GM12865 (cell line): ENCODE data around the gene TMEM130.

Source experiments
- DNase-seq: peaks from one replicate; pipeline ENCODE4 v3.0.0; 2010; ENCODE audit warnings: low read depth
- H3K4me3 ChIP-seq: 2 replicates; pipeline ENCODE4 v1.5.1; 2011; ENCODE audit warnings: mild to moderate bottlenecking, low read depth, low read length, control low read depth
- CTCF ChIP-seq: IDR thresholded peaks from 2 replicates; pipeline ENCODE4 v1.5.1; 2011; ENCODE audit warnings: low read length, control low read depth, low read depth, inconsistent platforms; ENCODE audit not compliant: insufficient read depth; ENCODE audit errors: missing control alignments

The TMEM130 gene

GRCh38 chr7:98909487-98909886, 39.7 kb upstream of the TMEM130 start:
- TF ChIP-seq CTCF = no peak
- DNase-seq = no peak
- no peak overlapping the region for H3K4me3 ChIP-seq

- TF ChIP-seq CTCF = no peak
- DNase-seq = no peak
- H3K4me3 ChIP-seq = no peak overlapping the region
Observed at GRCh38 chr7:98908585-98908984, 38.8 kb upstream of the TMEM130 start.

DNA sequence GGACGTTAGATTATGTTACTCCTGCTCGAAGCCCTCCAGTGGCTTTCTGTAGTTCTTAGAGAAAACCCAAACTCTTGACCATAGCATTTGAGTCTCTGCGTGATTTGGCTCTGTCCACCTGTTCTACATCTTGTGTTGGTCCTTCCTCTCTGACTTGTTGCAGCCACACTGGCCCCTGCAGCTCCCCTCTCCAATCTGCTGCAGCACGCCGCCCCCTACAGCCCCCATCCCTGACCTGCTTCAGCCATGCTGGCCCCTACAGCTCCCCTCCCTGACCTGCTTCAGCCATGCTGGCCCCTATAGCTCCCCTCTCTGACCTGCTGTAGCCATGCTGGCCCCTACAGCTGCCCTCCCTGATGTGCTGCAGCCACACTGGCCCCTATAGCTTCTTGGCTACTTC, 37.8 kb upstream of the TMEM130 start:
- DNase-seq = no peak
- no peak for TF ChIP-seq CTCF
- no peak overlapping the region for H3K4me3 ChIP-seq

- TF ChIP-seq CTCF = no peak
- H3K4me3 ChIP-seq = no peak overlapping the region
- DNase-seq = no peak
Observed at GRCh38 chr7:98903246-98903645, 33.4 kb upstream of the TMEM130 start.

DNA sequence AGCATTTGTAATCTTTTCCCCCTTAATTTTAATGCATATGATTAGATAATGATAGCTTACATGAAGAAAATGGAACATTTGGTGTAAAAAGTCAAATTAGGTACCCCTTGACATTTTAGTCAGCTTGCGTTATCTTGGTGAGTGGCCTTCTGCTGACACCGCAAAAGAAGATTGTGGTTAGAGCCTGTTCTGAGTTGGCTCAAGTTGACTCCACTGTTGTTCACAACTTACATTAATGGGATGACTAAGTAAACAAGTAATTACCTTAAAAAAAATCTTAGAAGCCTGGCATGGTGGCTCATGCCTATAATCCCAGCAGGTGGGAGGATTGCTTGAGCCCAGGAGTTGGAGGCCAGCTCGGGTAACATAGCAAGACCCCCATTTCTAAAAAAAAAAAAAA, 32.7 kb upstream of the TMEM130 start:
- TF ChIP-seq CTCF = no peak
- no peak for DNase-seq
- no peak overlapping the region for H3K4me3 ChIP-seq

- no peak overlapping the region for H3K4me3 ChIP-seq
- no peak for DNase-seq
- no peak for TF ChIP-seq CTCF
Observed at GRCh38 chr7:98900815-98901214, 31.0 kb upstream of the TMEM130 start.

DNA sequence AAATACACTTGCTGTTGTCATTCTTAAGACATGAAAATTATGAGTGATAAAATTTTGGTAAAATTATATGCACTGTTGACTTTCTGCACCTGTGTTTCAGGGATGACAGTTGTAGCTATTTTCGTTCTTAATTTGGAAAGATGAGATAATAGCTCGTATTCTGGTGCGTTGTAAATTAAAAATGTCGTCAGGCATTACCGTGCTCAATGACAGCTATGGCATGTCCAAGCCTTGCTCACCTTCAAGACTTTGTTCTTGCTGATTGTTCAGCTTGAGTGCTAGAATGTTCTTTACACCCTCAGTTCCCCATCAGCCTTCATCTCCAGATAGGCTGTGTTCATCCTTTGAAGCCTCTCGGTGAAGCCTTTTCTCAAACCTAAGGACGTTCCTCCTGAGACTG, 30.0 kb upstream of the TMEM130 start:
- H3K4me3 ChIP-seq = no peak overlapping the region
- no peak for TF ChIP-seq CTCF
- no peak for DNase-seq
